Mesothelial cell of epicardium (in vitro differentiated cells): ENCODE data around the gene LSS. TPM values are rescaled to one million over a fixed set of nuclear protein-coding genes. Genes with fewer than 3 reads are reported as not detected.

Source experiments
- DNase-seq, 2 experiments: peaks; one replicate each; pipeline ENCODE4 v3.0.0; 2021; ENCODE audit warnings: low spot score in 2 of 2; ENCODE audit not compliant: unreplicated experiment in 2 of 2
- H3K27ac Mint-ChIP-seq: 2 replicates; pipeline ENCODE4 v1.8.0; 2021; ENCODE audit warnings: mixed read lengths
- H3K27me3 Mint-ChIP-seq: 2 replicates; pipeline ENCODE4 v1.8.0; 2021; ENCODE audit warnings: low read depth, mixed read lengths
- H3K36me3 Mint-ChIP-seq: 2 replicates; pipeline ENCODE4 v1.8.0; 2021; ENCODE audit warnings: mixed read lengths
- H3K4me1 Mint-ChIP-seq: 2 replicates; pipeline ENCODE4 v1.8.0; 2021; ENCODE audit warnings: mixed read lengths
- H3K4me3 Mint-ChIP-seq: 2 replicates; pipeline ENCODE4 v1.8.0; 2021; ENCODE audit warnings: mild to moderate bottlenecking, moderate library complexity, mixed read lengths
- H3K9me3 Mint-ChIP-seq: 2 replicates; pipeline ENCODE4 v1.8.0; 2021; ENCODE audit warnings: mixed read lengths
- CTCF ChIP-seq: fragments of 200-600 bp; sonication (generic); IDR thresholded peaks from one replicate; pipeline ENCODE4 v1.5.0; 2021; ENCODE audit warnings: antibody characterized with exemption; ENCODE audit not compliant: unreplicated experiment
- total RNA-seq: library from RNA; stranded (reverse); gene quantifications from 3 replicates; pipeline ENCODE4 v1.2.1, GENCODE V29; 2021

Gene LSS
- total RNA-seq, 1 donor from 2014 or later, result 85.8 TPM

- DNase-seq, result no peak
- Mint-ChIP-seq H3K36me3 (peaks cover 2% of the 10 kb centered on the region), H3K9me3 (no peaks in the 10 kb centered on the region), H3K4me3 (no peak overlapping the region), H3K27me3 (no peaks in the 10 kb centered on the region), H3K4me1 (no peaks in the 10 kb centered on the region), H3K27ac (no peak overlapping the region)
- no peak for TF ChIP-seq CTCF
These were observed 12.3 kb downstream of the LSS start for GRCh38 chr21:46216132-46216747.

GRCh38 chr21:46215436-46216131 lies 13.0 kb downstream of the LSS start:
- Mint-ChIP-seq H3K27me3 (no peaks in the 10 kb centered on the region), H3K36me3 (peaks cover 2% of the 10 kb centered on the region), H3K9me3 (no peaks in the 10 kb centered on the region), H3K27ac (no peak overlapping the region), H3K4me3 (no peak overlapping the region), H3K4me1 (no peaks in the 10 kb centered on the region)
- no peak for TF ChIP-seq CTCF
- DNase-seq, result no peak

DNA sequence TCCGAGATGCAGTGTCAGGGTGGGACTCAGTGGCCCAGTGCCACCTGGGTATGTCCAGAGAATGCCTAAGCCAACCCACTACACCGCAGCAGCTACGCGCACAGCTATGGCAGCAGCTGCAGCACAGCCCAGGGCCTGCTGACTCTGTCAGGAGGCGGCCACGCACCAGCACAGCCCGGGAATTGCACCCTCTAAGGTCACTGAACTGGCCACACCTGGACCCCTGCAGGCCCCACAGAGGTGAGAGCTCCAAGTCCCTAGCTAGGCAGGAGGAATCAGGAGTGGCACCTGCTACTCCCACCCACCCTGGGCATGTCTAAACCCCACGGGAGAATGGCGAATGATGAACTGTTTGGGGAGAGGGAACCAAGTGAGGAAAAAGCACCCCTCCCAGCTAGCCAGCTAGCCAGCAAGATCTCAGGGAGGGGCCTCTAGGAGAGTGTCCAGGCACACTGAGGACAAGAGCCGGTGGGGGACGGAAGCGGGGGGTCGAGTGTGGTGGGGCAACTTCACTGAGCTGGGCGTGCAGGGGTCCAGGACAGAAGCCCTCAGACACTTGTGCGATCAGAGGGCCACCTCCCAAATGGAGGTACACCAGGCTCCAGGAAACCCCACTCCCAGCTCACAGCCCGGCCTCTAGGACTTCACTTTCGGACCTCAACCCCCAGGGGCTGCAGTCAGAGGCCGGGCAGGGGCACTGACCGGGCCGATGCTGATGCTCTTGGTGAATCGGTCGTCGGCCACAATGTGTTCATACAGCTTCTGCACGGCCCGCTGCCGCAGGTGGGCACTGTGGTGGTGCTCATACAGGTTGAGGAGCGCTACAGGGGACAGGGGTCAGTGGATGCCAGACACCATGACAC lies 13.9 kb downstream of the LSS start:
- Mint-ChIP-seq H3K27me3 (no peaks in the 10 kb centered on the region), H3K36me3 (peaks cover 4% of the 10 kb centered on the region), H3K27ac (no peak overlapping the region), H3K9me3 (no peaks in the 10 kb centered on the region), H3K4me1 (no peaks in the 10 kb centered on the region), H3K4me3 (no peak overlapping the region)
- no peak for TF ChIP-seq CTCF
- DNase-seq, result no peak

GRCh38 chr21:46213620-46214286 lies 14.8 kb downstream of the LSS start:
- H3K4me1 Mint-ChIP-seq, result no peaks in the 10 kb centered on the region
- peak overlapping the region; percentile 25 for H3K27ac Mint-ChIP-seq
- H3K4me3 Mint-ChIP-seq, result no peak overlapping the region
- no peak for TF ChIP-seq CTCF
- H3K9me3 Mint-ChIP-seq, result no peaks in the 10 kb centered on the region
- DNase-seq, result no peak
- H3K36me3 Mint-ChIP-seq, result peaks cover 7% of the 10 kb centered on the region
- no peaks in the 10 kb centered on the region for H3K27me3 Mint-ChIP-seq

GRCh38 chr21:46212721-46213484 lies 15.7 kb downstream of the LSS start:
- H3K4me1 Mint-ChIP-seq, result no peaks in the 10 kb centered on the region
- H3K4me3 Mint-ChIP-seq, result no peak overlapping the region
- H3K27me3 Mint-ChIP-seq, result no peaks in the 10 kb centered on the region
- no peak for DNase-seq
- no peak overlapping the region for H3K27ac Mint-ChIP-seq
- H3K36me3 Mint-ChIP-seq, result peaks cover 7% of the 10 kb centered on the region
- no peaks in the 10 kb centered on the region for H3K9me3 Mint-ChIP-seq
- TF ChIP-seq CTCF, result no peak
